CD4-positive, alpha-beta T cell (primary cell): ENCODE measurements around the gene NINJ1. TPM values are rescaled to one million over a fixed set of nuclear protein-coding genes. Genes with fewer than 3 reads are reported as not detected.

ENCODE experiments used
- ATAC-seq: fragments of 200-7000 bp; cut with Tn5 transposase; one replicate; pipeline ENCODE4 v1.10.0; 2022; ENCODE audit warnings: mild to moderate bottlenecking; ENCODE audit not compliant: poor library complexity
- CTCF ChIA-PET: fragments of 350-600 bp; sonication (Branson Sonifier 250); formaldehyde crosslinking; loops from one replicate; lab custom pipeline; 2021; ENCODE audit warnings: antibody characterized with exemption, inconsistent platforms; lab: Charles Lee
- POLR2A ChIA-PET: fragments of 350-600 bp; sonication (Branson Sonifier 250); formaldehyde crosslinking; loops from one replicate; lab custom pipeline; 2021; ENCODE audit warnings: antibody characterized with exemption, inconsistent platforms; lab: Charles Lee
- DNase-seq, 14 experiments: peaks; one replicate each; pipeline ENCODE4 v3.0.0-alpha.2; 2013 to 2020; ENCODE audit warnings: mixed read lengths in 2 of 14
- H3K27ac ChIP-seq, 2 donors: one replicate each; pipeline versions ENCODE4 v1.5.1 to v1.7.0; 2013; ENCODE audit warnings: low read length in 2 of 2, low read depth in 1 of 2, mild to moderate bottlenecking in 1 of 2
- H3K27me3 ChIP-seq, 2 experiments: 1 replicate in 1 of 2; 2 replicates in 1 of 2; pipeline versions ENCODE4 v1.6.1 to v1.7.0; 2013; ENCODE audit warnings: low read length in 2 of 2, control low read depth in 1 of 2, mild to moderate bottlenecking in 1 of 2, moderate library complexity in 1 of 2; ENCODE audit not compliant: insufficient read depth in 2 of 2, control insufficient read depth in 1 of 2
- H3K36me3 ChIP-seq: one replicate; pipeline ENCODE4 v1.6.1; 2013; ENCODE audit warnings: low read length, control low read depth; ENCODE audit not compliant: insufficient read depth
- H3K4me1 ChIP-seq: one replicate; pipeline ENCODE4 v1.6.1; 2013; ENCODE audit warnings: low read length, control low read depth; ENCODE audit not compliant: insufficient read depth
- H3K4me3 ChIP-seq: one replicate; pipeline ENCODE4 v1.5.1; 2013; ENCODE audit warnings: mild to moderate bottlenecking, low read length, moderate library complexity
- H3K9me3 ChIP-seq, 2 experiments: 1 replicate in 1 of 2; 2 replicates in 1 of 2; pipeline versions ENCODE4 v1.6.1 to v1.7.0; 2013; ENCODE audit warnings: low read length in 2 of 2, mild to moderate bottlenecking in 2 of 2, control low read depth in 1 of 2, moderate library complexity in 1 of 2; ENCODE audit not compliant: control insufficient read depth in 1 of 2, insufficient read depth in 1 of 2
- H3K27ac Mint-ChIP-seq: one replicate; pipeline ENCODE4 v1.8.0; 2020; ENCODE audit warnings: mixed read lengths
- H3K27me3 Mint-ChIP-seq: one replicate; pipeline ENCODE4 v1.8.0; 2021; ENCODE audit warnings: mixed read lengths
- H3K36me3 Mint-ChIP-seq: one replicate; pipeline ENCODE4 v1.8.0; 2021; ENCODE audit warnings: low read depth, mixed read lengths
- H3K4me1 Mint-ChIP-seq: one replicate; pipeline ENCODE4 v1.8.0; 2021; ENCODE audit warnings: low read depth, mixed read lengths
- H3K4me3 Mint-ChIP-seq: one replicate; pipeline ENCODE4 v1.8.0; 2020; ENCODE audit warnings: mild to moderate bottlenecking, mixed read lengths
- H3K9me3 Mint-ChIP-seq: one replicate; pipeline ENCODE4 v1.8.0; 2020; ENCODE audit warnings: mixed read lengths
- CTCF ChIP-seq: fragments of 200-600 bp; IDR thresholded peaks from one replicate; pipeline ENCODE4 v1.8.0; 2022; ENCODE audit warnings: antibody characterized with exemption, mild to moderate bottlenecking
- intact Hi-C, 2 experiments: fragments of 100-400 bp; cut with DNase I in 1 of 2; cut with micrococcal nuclease in 1 of 2; formaldehyde crosslinking; loops; one replicate each; pipeline versions ENCODE4 v1.15.1 to v1.9.0; 2023 to 2025; cut with DNase I, micrococcal nuclease
- total RNA-seq, 174 experiments: library from RNA in 2 of 174; stranded (reverse) in 2 of 174; gene quantifications; one replicate each; pipeline ENCODE4 v1.2.3 and lab custom pipeline; 2021 to 2026

NINJ1 gene
- total RNA-seq, 2 experiments from 2014 or later: 87.8 to 87.9 TPM

- DNase-seq: peak in 4 of 14 experiments; percentile 1 to 78 (median 44)
- no peaks in the 10 kb centered on the region for H3K9me3 Mint-ChIP-seq
- intact Hi-C loops: no loop called here
- ChIA-PET POLR2A (interaction anchor here (0.7 kb wide), 1 partner anchor 18 kb away, joined by 4 read pairs; the partner anchor contains the start of gene NINJ1), CTCF (no interaction called here)
- no peak overlapping the region for H3K27ac Mint-ChIP-seq
- peaks cover 25% of the 10 kb centered on the region for H3K4me1 Mint-ChIP-seq
- H3K27me3 Mint-ChIP-seq: no peaks in the 10 kb centered on the region
- no peak overlapping the region for H3K27ac ChIP-seq
- no peak overlapping the region for H3K4me3 ChIP-seq
- ATAC-seq: no peak
- H3K27me3 ChIP-seq: no peaks in the 10 kb centered on the region
- no peaks in the 10 kb centered on the region for H3K9me3 ChIP-seq
- peaks cover 53% of the 10 kb centered on the region for H3K4me1 ChIP-seq
- H3K36me3 Mint-ChIP-seq: peaks cover 22% of the 10 kb centered on the region
- H3K36me3 ChIP-seq: peaks cover 28% of the 10 kb centered on the region
- no peak for TF ChIP-seq CTCF
- no peak overlapping the region for H3K4me3 Mint-ChIP-seq
Measured at GRCh38 chr9:93116072-93116961, 17.7 kb downstream of the NINJ1 start.

GRCh38 chr9:93115486-93116071 is 18.5 kb downstream of the NINJ1 start:
- TF ChIP-seq CTCF: no peak
- no peak for ATAC-seq
- H3K9me3 ChIP-seq: no peaks in the 10 kb centered on the region
- no peak overlapping the region for H3K4me3 Mint-ChIP-seq
- H3K27me3 ChIP-seq: no peaks in the 10 kb centered on the region
- H3K4me1 ChIP-seq: peaks cover 54% of the 10 kb centered on the region
- H3K36me3 Mint-ChIP-seq: peaks cover 22% of the 10 kb centered on the region
- DNase-seq: peak in 4 of 14 experiments; percentile 2 to 62 (median 24)
- intact Hi-C loops: no loop called here
- H3K27ac Mint-ChIP-seq: no peak overlapping the region
- peaks cover 25% of the 10 kb centered on the region for H3K4me1 Mint-ChIP-seq
- ChIA-PET CTCF (no interaction called here), POLR2A (no interaction called here)
- no peak overlapping the region for H3K4me3 ChIP-seq
- H3K9me3 Mint-ChIP-seq: no peaks in the 10 kb centered on the region
- H3K27me3 Mint-ChIP-seq: no peaks in the 10 kb centered on the region
- no peak overlapping the region for H3K27ac ChIP-seq
- H3K36me3 ChIP-seq: peaks cover 35% of the 10 kb centered on the region

GRCh38 chr9:93114984-93115335 is 19.1 kb downstream of the NINJ1 start:
- DNase-seq: no peak
- intact Hi-C loops: no loop called here
- H3K4me3 Mint-ChIP-seq: no peak overlapping the region
- Histone ChIP-seq H3K36me3 (peaks cover 39% of the 10 kb centered on the region), H3K9me3 (no peaks in the 10 kb centered on the region), H3K4me3 (no peak overlapping the region), H3K4me1 (peaks cover 52% of the 10 kb centered on the region), H3K27ac (no peak overlapping the region), H3K27me3 (no peaks in the 10 kb centered on the region)
- no peak for TF ChIP-seq CTCF
- no peak for ATAC-seq
- H3K36me3 Mint-ChIP-seq: peaks cover 21% of the 10 kb centered on the region
- peaks cover 18% of the 10 kb centered on the region for H3K4me1 Mint-ChIP-seq
- H3K27me3 Mint-ChIP-seq: no peaks in the 10 kb centered on the region
- H3K27ac Mint-ChIP-seq: peak overlapping the region; percentile 42
- H3K9me3 Mint-ChIP-seq: no peaks in the 10 kb centered on the region
- CTCF ChIA-PET: no interaction called here
- POLR2A ChIA-PET: no interaction called here
